Activated CD4-positive, alpha-beta memory T cell treated with anti-CD3 and anti-CD28 coated beads for 36 hours (primary cell): ENCODE results near the gene MEX3D. TPM values are rescaled to one million over a fixed set of nuclear protein-coding genes. Genes with fewer than 3 reads are reported as not detected.

Experiments
- CTCF ChIA-PET: fragments of 350-600 bp; sonication (Branson Sonifier 250); formaldehyde crosslinking; loops from one replicate; lab custom pipeline; 2021; ENCODE audit warnings: antibody characterized with exemption, inconsistent platforms; lab: Charles Lee
- POLR2A ChIA-PET: fragments of 350-600 bp; sonication (Branson Sonifier 250); formaldehyde crosslinking; loops from one replicate; lab custom pipeline; 2021; ENCODE audit warnings: antibody characterized with exemption; lab: Charles Lee
- DNase-seq: peaks from one replicate; pipeline ENCODE4 v3.0.0-alpha.2; 2020
- H3K27ac Mint-ChIP-seq: one replicate; pipeline ENCODE4 v1.8.0; 2021; ENCODE audit warnings: mixed read lengths
- H3K27me3 Mint-ChIP-seq: one replicate; pipeline ENCODE4 v1.8.0; 2021; ENCODE audit warnings: mixed read lengths
- H3K36me3 Mint-ChIP-seq: one replicate; pipeline ENCODE4 v1.8.0; 2021; ENCODE audit warnings: mixed read lengths
- H3K4me1 Mint-ChIP-seq: one replicate; pipeline ENCODE4 v1.8.0; 2021; ENCODE audit warnings: low read depth, mixed read lengths
- H3K4me3 Mint-ChIP-seq: one replicate; pipeline ENCODE4 v1.8.0; 2021; ENCODE audit warnings: mild to moderate bottlenecking, mixed read lengths
- H3K9me3 Mint-ChIP-seq: one replicate; pipeline ENCODE4 v1.8.0; 2021; ENCODE audit warnings: mixed read lengths
- intact Hi-C: fragments of 100-400 bp; cut with micrococcal nuclease; formaldehyde crosslinking; loops from one replicate; pipeline ENCODE4 v1.15.1; 2023
- total RNA-seq, 2 experiments: library from RNA; stranded (reverse); gene quantifications; one replicate each; pipeline ENCODE4 v1.2.3, GENCODE V29; 2021

The MEX3D gene
- total RNA-seq, 2 experiments from 2014 or later: 6.0 to 6.1 TPM

DNA sequence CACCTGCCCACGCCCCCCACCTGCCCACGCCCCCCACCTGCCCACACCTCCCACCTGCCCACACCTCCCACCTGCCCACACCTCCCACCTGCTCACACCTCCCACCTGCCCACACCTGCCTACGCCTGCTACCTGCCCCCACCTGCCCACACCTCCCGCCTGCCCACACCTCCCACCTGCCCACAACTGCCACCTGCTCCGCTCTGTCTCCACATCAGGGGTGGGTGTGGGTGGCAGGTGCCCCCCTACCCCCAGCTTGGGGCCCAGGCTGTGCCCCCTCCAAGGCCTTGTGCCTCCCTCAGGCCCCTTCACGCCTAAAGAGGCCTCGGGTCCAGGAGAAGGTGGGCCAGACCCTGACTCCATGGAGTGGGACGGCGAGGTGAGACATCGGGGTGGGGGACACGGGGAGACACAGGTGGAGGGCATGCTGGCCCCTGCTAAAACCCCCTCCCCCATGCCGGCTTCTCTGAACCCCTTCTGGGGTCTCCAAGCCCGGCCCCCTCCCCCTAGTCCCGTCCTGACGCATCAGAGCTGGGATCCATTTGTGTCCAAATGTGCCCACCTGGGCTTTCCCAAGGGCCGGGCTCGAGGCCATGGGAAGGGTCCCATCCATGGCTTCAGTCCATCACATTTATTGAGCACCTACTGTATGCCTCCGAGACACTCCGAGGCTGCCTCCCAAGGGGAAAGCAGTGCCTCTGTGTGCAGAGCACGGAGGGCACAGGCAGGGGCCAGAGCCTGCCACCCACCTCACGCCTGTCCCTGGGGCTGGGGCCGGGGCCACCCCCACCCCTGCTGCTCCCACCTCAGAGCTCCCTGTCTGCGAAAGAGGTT is 39.3 kb downstream of the MEX3D start:
- Mint-ChIP-seq H3K36me3 (no peaks in the 10 kb centered on the region), H3K27ac (no peak overlapping the region), H3K4me1 (peaks cover 7% of the 10 kb centered on the region), H3K4me3 (no peak overlapping the region), H3K9me3 (no peaks in the 10 kb centered on the region), H3K27me3 (peaks cover 39% of the 10 kb centered on the region)
- DNase-seq: no peak
- intact Hi-C loops: no loop called here
- ChIA-PET POLR2A (no interaction called here), CTCF (no interaction called here)

DNA sequence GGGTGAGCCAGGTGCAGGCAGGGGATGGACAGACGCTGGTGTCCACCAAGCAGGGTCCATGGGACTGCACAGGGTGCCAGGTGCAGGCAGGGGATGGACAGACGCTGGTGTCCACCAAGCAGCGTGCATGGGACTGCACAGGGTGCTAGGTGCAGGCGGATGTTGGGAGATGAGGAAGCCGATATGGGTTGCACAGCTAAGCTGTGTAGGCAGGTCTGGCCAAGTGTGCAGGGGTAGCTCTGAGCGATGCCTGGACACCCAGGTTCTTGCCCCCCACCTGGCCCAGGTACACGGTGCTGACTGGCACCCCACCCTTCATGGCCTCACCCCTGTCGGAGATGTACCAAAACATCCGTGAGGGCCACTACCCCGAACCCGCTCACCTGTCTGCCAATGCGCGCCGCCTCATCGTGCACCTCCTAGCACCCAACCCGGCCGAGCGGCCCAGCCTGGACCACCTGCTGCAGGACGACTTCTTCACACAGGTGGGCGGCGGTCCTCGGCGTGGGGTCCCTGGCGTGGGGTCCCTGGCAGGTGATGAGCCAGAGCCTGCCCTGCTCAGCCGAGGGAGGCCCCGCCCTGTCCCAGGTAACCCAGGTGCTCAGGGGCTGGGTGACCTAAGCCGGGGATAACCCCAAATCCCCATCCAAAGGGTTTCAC is 40.3 kb downstream of the MEX3D start:
- H3K27me3 Mint-ChIP-seq: peaks cover 42% of the 10 kb centered on the region
- CTCF ChIA-PET: interaction anchor here (0.7 kb wide), 1 partner anchor 309 kb away, joined by 4 read pairs; no protein-coding TSS in a partner anchor
- POLR2A ChIA-PET: no interaction called here
- no peaks in the 10 kb centered on the region for H3K9me3 Mint-ChIP-seq
- H3K27ac Mint-ChIP-seq: no peak overlapping the region
- no peak for DNase-seq
- intact Hi-C loops: no loop called here
- no peak overlapping the region for H3K4me3 Mint-ChIP-seq
- no peaks in the 10 kb centered on the region for H3K36me3 Mint-ChIP-seq
- H3K4me1 Mint-ChIP-seq: peaks cover 7% of the 10 kb centered on the region

DNA sequence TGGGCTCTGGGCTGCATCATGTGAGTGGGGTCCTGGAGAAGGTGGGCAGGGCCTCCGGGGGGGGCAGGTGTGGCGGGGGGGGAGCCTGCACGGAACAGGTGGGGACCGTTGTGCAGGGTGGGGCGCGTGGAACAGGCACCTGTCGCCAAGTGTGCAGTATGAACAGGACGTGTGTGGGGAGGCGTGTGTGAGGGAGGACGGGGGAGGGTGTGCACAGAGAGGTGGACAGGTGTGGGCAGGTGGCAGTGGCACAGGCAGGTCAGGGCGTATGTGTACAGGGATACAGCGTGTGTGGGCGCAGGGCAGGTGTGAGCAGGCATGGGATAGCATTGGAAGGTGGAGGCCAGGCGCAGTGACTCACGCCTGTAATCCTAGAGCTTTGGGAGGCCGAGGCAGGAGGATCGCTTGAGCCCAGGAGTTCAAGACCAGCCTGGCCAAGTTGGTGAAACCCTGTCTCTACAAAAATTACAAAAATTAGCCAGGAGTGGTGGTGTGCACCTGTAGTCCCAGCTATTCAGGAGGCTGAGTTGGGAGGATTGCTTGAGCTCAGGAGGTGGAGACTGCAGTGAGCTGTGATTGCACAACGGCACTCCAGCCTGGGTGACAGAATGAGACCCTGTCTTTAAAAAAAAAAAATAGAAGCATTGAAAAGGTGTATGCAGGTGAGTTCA is 41.0 kb downstream of the MEX3D start:
- peaks cover 7% of the 10 kb centered on the region for H3K4me1 Mint-ChIP-seq
- no peak overlapping the region for H3K4me3 Mint-ChIP-seq

DNA sequence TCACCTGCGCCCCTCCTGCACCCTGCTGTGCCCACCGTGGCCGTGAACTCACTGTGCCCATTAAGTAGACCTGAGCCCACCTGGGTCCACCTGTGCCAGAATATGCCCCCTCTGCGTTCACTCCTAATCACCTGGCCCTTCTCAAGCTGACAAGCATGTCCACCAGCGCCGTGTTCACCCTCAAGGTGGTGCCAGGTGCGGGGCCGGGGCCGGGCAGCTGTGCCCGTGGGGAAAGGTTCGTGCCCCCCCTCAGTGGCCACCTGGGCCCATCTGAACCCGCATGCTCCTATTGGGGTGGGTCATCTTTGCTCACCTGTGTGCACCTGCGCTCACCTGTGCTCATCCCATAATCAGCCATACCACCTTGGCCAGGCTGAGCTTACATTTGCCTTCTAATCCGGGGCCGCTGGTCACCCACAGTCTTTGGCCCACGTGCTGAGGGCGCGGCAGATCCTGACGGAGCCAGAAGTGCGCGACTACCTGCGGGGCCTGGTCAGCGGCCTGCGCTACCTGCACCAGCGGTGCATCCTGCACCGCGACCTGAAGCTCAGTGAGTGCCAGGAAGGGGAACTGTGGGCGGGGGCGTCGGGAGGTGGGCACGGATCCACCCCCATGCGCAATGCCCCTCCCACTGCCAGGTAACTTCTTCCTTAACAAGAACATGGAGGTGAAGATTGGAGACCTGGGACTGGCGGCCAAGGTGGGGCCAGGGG is 41.9 kb downstream of the MEX3D start:
- H3K9me3 Mint-ChIP-seq: no peaks in the 10 kb centered on the region
- intact Hi-C loops: no loop called here
- CTCF ChIA-PET: no interaction called here
- DNase-seq: no peak
- no peak overlapping the region for H3K27ac Mint-ChIP-seq
- no peaks in the 10 kb centered on the region for H3K36me3 Mint-ChIP-seq
- H3K4me3 Mint-ChIP-seq: no peak overlapping the region
- peaks cover 40% of the 10 kb centered on the region for H3K27me3 Mint-ChIP-seq
- peaks cover 7% of the 10 kb centered on the region for H3K4me1 Mint-ChIP-seq
- POLR2A ChIA-PET: no interaction called here

More for the DNA sequence above, 41.0 kb downstream of the MEX3D start:
- intact Hi-C loops: no loop called here
- CTCF ChIA-PET: interaction anchor here (0.7 kb wide), 1 partner anchor 310 kb away, joined by 4 read pairs; no protein-coding TSS in a partner anchor
- Mint-ChIP-seq H3K36me3 (no peaks in the 10 kb centered on the region), H3K9me3 (no peaks in the 10 kb centered on the region), H3K27ac (no peak overlapping the region), H3K27me3 (peaks cover 42% of the 10 kb centered on the region)
- POLR2A ChIA-PET: no interaction called here
- no peak for DNase-seq

DNA sequence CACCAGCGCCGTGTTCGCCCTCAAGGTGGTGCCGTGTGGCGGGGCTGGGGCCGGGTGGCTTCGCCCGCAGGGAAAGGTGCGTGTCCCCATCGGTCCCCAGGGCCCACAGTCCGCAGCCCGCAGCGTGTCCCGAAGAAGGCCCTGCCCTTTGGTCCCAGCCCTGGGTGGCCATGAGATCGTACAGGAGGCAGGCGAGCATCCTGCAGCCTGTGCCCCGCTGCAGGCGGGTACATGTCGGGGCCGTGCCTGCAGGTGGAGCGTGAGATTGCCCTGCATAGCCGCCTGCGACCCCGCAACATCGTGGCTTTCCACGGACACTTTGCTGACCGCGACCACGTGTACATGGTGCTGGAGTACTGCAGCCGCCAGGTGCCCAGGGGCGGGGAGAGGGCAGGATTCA is 42.8 kb downstream of the MEX3D start:
- Mint-ChIP-seq H3K4me1 (peaks cover 7% of the 10 kb centered on the region), H3K27ac (no peak overlapping the region), H3K36me3 (no peaks in the 10 kb centered on the region), H3K27me3 (peaks cover 40% of the 10 kb centered on the region), H3K9me3 (no peaks in the 10 kb centered on the region), H3K4me3 (no peak overlapping the region)
- CTCF ChIA-PET: no interaction called here
- intact Hi-C loops: no loop called here
- POLR2A ChIA-PET: no interaction called here
- DNase-seq: no peak

DNA sequence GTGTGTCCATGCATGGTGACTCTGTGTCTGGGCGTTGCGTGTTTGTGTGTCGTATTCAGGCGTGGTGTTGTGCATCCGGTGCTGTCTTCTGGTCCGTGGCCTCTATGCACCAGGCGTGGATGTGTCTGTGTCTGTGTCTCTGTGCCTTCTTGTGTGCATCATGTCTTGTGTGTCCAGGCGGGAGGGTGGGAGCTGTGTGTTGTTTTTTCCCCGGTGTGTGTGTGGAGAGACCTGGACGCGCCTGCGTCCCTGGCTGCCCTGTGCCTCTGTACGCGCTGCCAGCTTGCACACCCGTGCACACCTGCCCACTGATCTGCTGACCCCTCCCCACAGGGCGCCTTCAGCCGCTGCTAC is 43.2 kb downstream of the MEX3D start:
- CTCF ChIA-PET: no interaction called here
- intact Hi-C loops: no loop called here
- H3K4me3 Mint-ChIP-seq: no peak overlapping the region
- DNase-seq: no peak
- H3K27ac Mint-ChIP-seq: no peak overlapping the region
- no peaks in the 10 kb centered on the region for H3K9me3 Mint-ChIP-seq
- H3K4me1 Mint-ChIP-seq: peaks cover 7% of the 10 kb centered on the region
- peaks cover 38% of the 10 kb centered on the region for H3K27me3 Mint-ChIP-seq
- POLR2A ChIA-PET: no interaction called here
- H3K36me3 Mint-ChIP-seq: no peaks in the 10 kb centered on the region

DNA sequence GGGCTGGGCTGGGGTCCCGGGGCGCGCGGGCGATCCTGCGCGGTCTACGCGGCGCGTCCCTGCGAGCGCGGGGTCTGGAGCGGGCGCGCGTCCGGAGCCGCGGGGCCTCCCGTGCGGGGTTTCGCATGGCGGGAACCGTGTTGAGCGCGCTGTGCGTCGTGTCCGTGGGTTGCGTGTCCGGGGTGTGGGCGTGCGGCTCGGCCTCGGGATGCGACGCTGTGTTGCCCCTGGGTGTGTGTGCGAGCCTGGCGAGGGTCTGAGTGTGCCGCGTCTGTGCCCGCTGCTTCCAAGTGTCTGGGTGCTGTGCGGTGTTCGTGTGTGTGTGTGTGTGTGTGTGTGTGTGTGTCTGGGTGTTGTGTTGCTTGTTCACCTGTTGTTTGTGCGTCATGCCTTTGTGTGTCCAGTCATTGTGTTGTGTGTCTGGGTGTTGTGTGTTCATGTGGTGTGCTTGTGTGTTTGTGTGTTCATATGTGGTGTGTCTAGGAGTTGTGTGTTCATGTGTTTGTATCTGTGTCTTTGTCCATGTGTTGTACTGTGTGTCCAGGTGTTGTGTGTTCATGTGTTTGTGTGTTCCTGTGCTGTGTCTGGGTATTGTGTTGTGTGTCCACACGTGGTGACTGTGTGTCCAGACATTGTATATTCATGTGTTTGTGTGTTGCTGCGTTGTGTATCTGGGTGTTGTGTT is 43.7 kb downstream of the MEX3D start:
- CTCF ChIA-PET: no interaction called here

DNA sequence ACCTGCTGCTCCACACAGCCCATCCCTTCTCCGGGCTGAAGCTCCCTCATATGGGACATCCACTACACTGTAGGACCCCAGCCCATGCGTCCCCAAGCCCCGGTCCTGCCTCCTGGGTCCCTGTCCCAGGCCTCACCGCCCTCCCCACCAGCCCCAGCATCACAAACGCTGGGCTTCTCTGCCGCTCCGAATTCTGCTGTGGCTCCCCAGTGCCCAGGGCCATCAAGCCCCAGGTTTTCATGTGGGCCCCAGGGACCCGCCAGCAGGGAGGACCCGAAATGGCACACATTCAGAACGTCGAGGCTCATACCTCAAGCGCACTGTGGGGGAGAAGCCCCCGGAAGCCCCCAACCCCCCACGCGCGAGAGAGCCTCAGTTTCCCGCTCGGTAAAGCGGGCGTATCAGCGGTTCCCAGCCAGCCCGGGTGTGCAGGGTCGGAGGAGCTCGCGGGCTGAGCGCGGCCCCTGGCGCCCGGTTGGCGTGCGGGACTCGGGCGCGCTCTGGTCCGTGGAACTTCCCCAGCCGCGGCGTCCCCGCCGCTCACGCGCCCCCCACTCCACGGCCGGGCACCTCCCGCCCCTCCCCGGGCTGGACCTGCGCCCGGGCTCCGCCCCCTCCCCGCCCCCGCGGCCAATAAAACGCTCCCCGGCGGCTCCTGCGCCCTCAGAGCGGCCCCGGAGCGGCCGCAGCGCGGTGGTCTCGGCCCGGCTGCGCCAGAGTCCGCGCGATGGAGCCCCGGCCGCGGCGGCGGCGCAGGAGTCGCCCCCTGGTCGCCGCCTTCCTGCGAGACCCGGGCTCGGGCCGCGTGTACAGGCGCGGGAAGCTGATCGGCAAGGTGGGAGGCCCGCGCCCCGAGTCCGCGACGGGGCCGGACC is 44.5 kb downstream of the MEX3D start, which contains the start of gene PLK5:
TSS of gene PLK5 (plus strand) at position 666 of the 875 bp plus-strand sequence. CDS start 2,920 bp downstream, outside the sequence.
- Mint-ChIP-seq H3K4me1 (peaks cover 7% of the 10 kb centered on the region), H3K9me3 (no peaks in the 10 kb centered on the region), H3K36me3 (no peaks in the 10 kb centered on the region), H3K27ac (no peak within 1 kb of the TSS), H3K27me3 (peaks cover 37% of the 10 kb centered on the region), H3K4me3 (no peak within 1 kb of the TSS)
- intact Hi-C loops: no loop called here
- CTCF ChIA-PET: no interaction called here
- POLR2A ChIA-PET: no interaction called here
- no peak for DNase-seq

More for the DNA sequence above, 43.7 kb downstream of the MEX3D start:
- no peak for DNase-seq
- POLR2A ChIA-PET: no interaction called here
- no peak overlapping the region for H3K4me3 Mint-ChIP-seq
- H3K9me3 Mint-ChIP-seq: no peaks in the 10 kb centered on the region
- H3K27ac Mint-ChIP-seq: no peak overlapping the region
- intact Hi-C loops: no loop called here
- no peaks in the 10 kb centered on the region for H3K36me3 Mint-ChIP-seq
- H3K4me1 Mint-ChIP-seq: peaks cover 7% of the 10 kb centered on the region
- peaks cover 37% of the 10 kb centered on the region for H3K27me3 Mint-ChIP-seq

DNA sequence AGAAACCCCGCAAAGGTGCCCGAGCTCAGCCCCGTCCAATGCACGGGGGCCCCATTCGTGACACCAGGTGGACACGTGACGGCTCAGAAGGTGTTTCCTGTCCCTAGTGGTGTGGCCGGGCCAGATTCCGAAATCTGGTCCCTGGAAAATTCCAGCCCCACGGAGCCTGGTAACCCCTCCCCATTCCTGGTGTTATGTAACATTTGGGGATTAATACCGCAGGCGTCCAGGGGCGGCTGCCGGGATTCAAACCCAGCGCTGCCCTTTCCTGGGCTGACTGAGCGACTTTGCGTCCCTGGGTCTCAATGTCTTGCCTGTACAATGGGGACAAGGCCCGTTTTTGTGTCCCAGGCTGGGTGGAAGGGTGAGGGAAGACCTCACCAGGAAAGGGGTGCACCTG is 45.3 kb downstream of the MEX3D start:
- CTCF ChIA-PET: interaction anchor here (0.6 kb wide), 1 partner anchor 160 kb away, joined by 3 read pairs; no protein-coding TSS in a partner anchor
- intact Hi-C loops: no loop called here
- H3K27me3 Mint-ChIP-seq: peaks cover 37% of the 10 kb centered on the region
- no peaks in the 10 kb centered on the region for H3K9me3 Mint-ChIP-seq
- POLR2A ChIA-PET: no interaction called here
- no peaks in the 10 kb centered on the region for H3K36me3 Mint-ChIP-seq
- H3K4me3 Mint-ChIP-seq: no peak overlapping the region
- no peak for DNase-seq
- H3K4me1 Mint-ChIP-seq: peaks cover 7% of the 10 kb centered on the region
- no peak overlapping the region for H3K27ac Mint-ChIP-seq

DNA sequence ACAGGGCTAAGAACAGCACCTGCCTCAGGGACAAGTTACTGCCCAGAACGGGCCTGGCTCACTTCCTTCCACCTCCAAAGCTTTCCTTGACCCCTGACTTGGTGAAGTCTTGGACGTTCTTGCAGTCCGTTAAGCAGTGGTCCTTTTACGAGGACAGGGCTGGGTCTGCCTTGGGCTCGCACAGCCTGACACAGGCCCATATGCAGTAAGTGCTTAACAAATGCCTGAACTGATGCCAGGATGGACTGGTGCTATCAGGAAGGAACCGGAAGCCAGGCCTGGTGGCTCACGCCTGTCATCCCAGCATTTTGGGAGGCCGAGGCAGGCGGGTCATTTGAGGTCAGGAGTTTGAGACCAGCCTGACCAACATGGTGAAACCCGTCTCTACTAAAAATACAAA is 46.1 kb downstream of the MEX3D start:
- Mint-ChIP-seq H3K9me3 (no peaks in the 10 kb centered on the region), H3K4me1 (peaks cover 7% of the 10 kb centered on the region), H3K36me3 (no peaks in the 10 kb centered on the region), H3K27me3 (peaks cover 30% of the 10 kb centered on the region), H3K27ac (no peak overlapping the region), H3K4me3 (no peak overlapping the region)
- CTCF ChIA-PET: interaction anchor here (0.6 to 1.4 kb wide), 2 partner anchors 24 to 161 kb away, joined by 3 to 4 read pairs; no protein-coding TSS in a partner anchor
- DNase-seq: no peak
- intact Hi-C loops: no loop called here
- POLR2A ChIA-PET: no interaction called here

DNA sequence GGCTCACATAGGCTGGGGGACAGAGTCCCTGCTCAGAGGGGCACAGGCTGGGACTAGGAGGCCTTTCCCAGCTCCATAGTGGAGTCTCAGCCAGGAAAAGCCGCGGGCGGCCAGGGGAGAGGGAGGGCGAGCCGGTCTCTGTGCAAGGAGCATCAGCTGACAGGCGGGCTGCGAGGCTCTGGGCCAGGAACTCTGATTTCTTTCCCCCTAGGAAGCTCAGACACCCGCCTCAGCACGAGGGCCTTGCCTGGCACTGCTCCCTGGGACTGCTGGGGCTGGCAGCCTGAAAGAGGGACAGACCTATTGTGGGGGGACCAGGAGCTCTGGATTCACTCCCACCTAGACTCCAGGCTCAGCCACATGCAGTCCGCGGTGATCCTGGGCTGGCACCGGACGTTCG is 46.5 kb downstream of the MEX3D start:
- no peak for DNase-seq
- ChIA-PET CTCF (interaction anchor here (1.4 kb wide), 1 partner anchor 24 kb away, joined by 4 read pairs; no protein-coding TSS in a partner anchor), POLR2A (no interaction called here)
- no peaks in the 10 kb centered on the region for H3K9me3 Mint-ChIP-seq
- H3K36me3 Mint-ChIP-seq: no peaks in the 10 kb centered on the region
- intact Hi-C loops: no loop called here
- peaks cover 29% of the 10 kb centered on the region for H3K27me3 Mint-ChIP-seq
- H3K27ac Mint-ChIP-seq: no peak overlapping the region
- peaks cover 7% of the 10 kb centered on the region for H3K4me1 Mint-ChIP-seq
- no peak overlapping the region for H3K4me3 Mint-ChIP-seq
